CD4-positive, alpha-beta memory T cell (primary cell): ENCODE data around the gene FAT1. TPM values are rescaled to one million over a fixed set of nuclear protein-coding genes. Genes with fewer than 3 reads are reported as not detected.

ENCODE experiments used
- CTCF ChIA-PET: fragments of 350-600 bp; sonication (Branson Sonifier 250); formaldehyde crosslinking; loops from one replicate; lab custom pipeline; 2021; ENCODE audit warnings: inconsistent platforms; ENCODE audit not compliant: partially characterized antibody; lab: Charles Lee
- POLR2A ChIA-PET: fragments of 350-600 bp; sonication (Branson Sonifier 250); formaldehyde crosslinking; loops from one replicate; lab custom pipeline; 2021; ENCODE audit not compliant: partially characterized antibody; lab: Charles Lee
- DNase-seq, 5 donors: peaks; one replicate each; pipeline versions ENCODE4 v3.0.0 to v3.0.0-alpha.2; 2020 to 2022; ENCODE audit warnings: mixed read lengths in 1 of 5
- H3K27ac ChIP-seq: one replicate; pipeline ENCODE4 v1.7.0; 2013; ENCODE audit warnings: low read depth, low read length
- H3K27me3 ChIP-seq: 2 replicates; pipeline ENCODE4 v1.7.0; 2013; ENCODE audit warnings: mild to moderate bottlenecking, low read length, moderate library complexity; ENCODE audit not compliant: insufficient read depth
- H3K36me3 ChIP-seq: 2 replicates; pipeline ENCODE4 v1.7.0; 2013; ENCODE audit warnings: mild to moderate bottlenecking, low read length, moderate library complexity; ENCODE audit not compliant: insufficient read depth
- H3K4me1 ChIP-seq: 2 replicates; pipeline ENCODE4 v1.7.0; 2013; ENCODE audit warnings: mild to moderate bottlenecking, low read length, moderate library complexity; ENCODE audit not compliant: insufficient read depth
- H3K4me3 ChIP-seq, 2 donors: one replicate each; pipeline ENCODE4 v1.7.0; 2013; ENCODE audit warnings: low read length in 2 of 2, mild to moderate bottlenecking in 1 of 2
- H3K9me3 ChIP-seq, 2 donors: one replicate each; pipeline ENCODE4 v1.7.0; 2013; ENCODE audit warnings: low read length in 2 of 2, control low read depth in 1 of 2; ENCODE audit not compliant: control insufficient read depth in 1 of 2
- H3K27ac Mint-ChIP-seq, 7 donors: one replicate each; pipeline ENCODE4 v1.8.0; 2020 to 2021; ENCODE audit warnings: mixed read lengths in 7 of 7, mild to moderate bottlenecking in 6 of 7, inconsistent platforms in 3 of 7, moderate library complexity in 3 of 7
- H3K27me3 Mint-ChIP-seq, 2 donors: one replicate each; pipeline ENCODE4 v1.8.0; 2020 to 2021; ENCODE audit warnings: mixed read lengths in 2 of 2
- H3K36me3 Mint-ChIP-seq, 2 donors: one replicate each; pipeline ENCODE4 v1.8.0; 2020 to 2021; ENCODE audit warnings: mixed read lengths in 2 of 2, inconsistent platforms in 1 of 2, mild to moderate bottlenecking in 1 of 2
- H3K4me1 Mint-ChIP-seq, 4 donors: one replicate each; pipeline ENCODE4 v1.8.0; 2020 to 2021; ENCODE audit warnings: mixed read lengths in 4 of 4, mild to moderate bottlenecking in 1 of 4
- H3K4me3 Mint-ChIP-seq, 8 donors: one replicate each; pipeline ENCODE4 v1.8.0; 2020 to 2021; ENCODE audit warnings: mixed read lengths in 8 of 8, mild to moderate bottlenecking in 7 of 8, moderate library complexity in 6 of 8, inconsistent platforms in 3 of 8
- H3K9me3 Mint-ChIP-seq, 8 donors: one replicate each; pipeline ENCODE4 v1.8.0; 2020 to 2021; ENCODE audit warnings: mixed read lengths in 8 of 8, mild to moderate bottlenecking in 5 of 8, inconsistent platforms in 3 of 8, moderate library complexity in 1 of 8
- intact Hi-C: fragments of 100-400 bp; cut with micrococcal nuclease; formaldehyde crosslinking; loops from one replicate; pipeline ENCODE4 v1.15.1; 2023
- polyA plus RNA-seq, 2 donors: library from polyadenylated mRNA; unstranded; fragments of 300-500 nt; fragmentation: Illumina TruSeq; gene quantifications; one replicate each; pipeline ENCODE4 v1.2.3, GENCODE V29; 2021
- total RNA-seq, 2 experiments: library from RNA; stranded (reverse); gene quantifications; one replicate each; pipeline ENCODE4 v1.2.3, GENCODE V29; 2021

The FAT1 gene
- total and polyA plus RNA-seq, 4 experiments from 2014 or later = not detected

DNA sequence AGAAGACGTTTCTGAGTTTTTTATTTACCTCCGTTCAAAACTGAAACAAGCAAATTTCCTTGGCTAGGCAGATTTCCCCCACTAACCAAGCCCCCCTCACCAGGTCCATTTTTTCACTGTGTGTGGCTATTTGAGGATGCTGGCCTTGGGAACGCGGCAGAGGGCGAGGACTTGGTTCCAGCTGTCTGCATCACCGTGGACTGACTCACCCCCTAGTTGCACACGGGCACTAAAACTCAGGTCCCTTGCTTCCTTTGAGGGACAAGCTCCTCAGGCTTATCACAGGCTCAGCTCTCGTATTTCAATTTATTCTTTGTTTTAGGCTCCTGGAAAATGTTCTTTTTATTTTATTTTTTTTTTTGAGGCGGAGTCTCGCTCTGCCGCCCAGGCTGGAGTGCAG, 159.9 kb downstream of the FAT1 start:
- CTCF ChIA-PET = interaction anchor here (1.2 kb wide), 1 partner anchor 23 kb away, joined by 3 read pairs; no protein-coding TSS in a partner anchor
- no peak overlapping the region for H3K27ac Mint-ChIP-seq
- Histone ChIP-seq H3K4me3 (no peak overlapping the region), H3K27me3 (no peaks in the 10 kb centered on the region), H3K36me3 (no peaks in the 10 kb centered on the region), H3K4me1 (no peaks in the 10 kb centered on the region), H3K9me3 (no peaks in the 10 kb centered on the region), H3K27ac (no peak overlapping the region)
- H3K4me1 Mint-ChIP-seq = no peaks in the 10 kb centered on the region
- H3K36me3 Mint-ChIP-seq = no peaks in the 10 kb centered on the region
- intact Hi-C loops = no loop called here
- peaks cover 0 to 4% (median 0%) of the 10 kb centered on the region in 8 donors for H3K9me3 Mint-ChIP-seq
- H3K4me3 Mint-ChIP-seq = no peak overlapping the region
- DNase-seq = no peak
- POLR2A ChIA-PET = no interaction called here
- H3K27me3 Mint-ChIP-seq = peaks cover 0 to 2% of the 10 kb centered on the region in 2 donors

- POLR2A ChIA-PET = no interaction called here
- Mint-ChIP-seq H3K4me1 (no peaks in the 10 kb centered on the region), H3K4me3 (no peak overlapping the region), H3K27me3 (no peaks in the 10 kb centered on the region), H3K9me3 (peaks cover 0 to 4% (median 0%) of the 10 kb centered on the region in 8 donors), H3K36me3 (no peaks in the 10 kb centered on the region), H3K27ac (no peak overlapping the region)
- no peak for DNase-seq
- Histone ChIP-seq H3K27ac (no peak overlapping the region), H3K36me3 (no peaks in the 10 kb centered on the region), H3K4me1 (no peaks in the 10 kb centered on the region), H3K27me3 (no peaks in the 10 kb centered on the region), H3K4me3 (no peak overlapping the region), H3K9me3 (no peaks in the 10 kb centered on the region)
- CTCF ChIA-PET = no interaction called here
- intact Hi-C loops = no loop called here
Observed at GRCh38 chr4:186561748-186562147, 161.9 kb downstream of the FAT1 start.

GRCh38 chr4:186560647-186561046, 163.0 kb downstream of the FAT1 start:
- no peak for DNase-seq
- H3K4me3 Mint-ChIP-seq = no peak overlapping the region
- H3K9me3 ChIP-seq = no peaks in the 10 kb centered on the region
- no peaks in the 10 kb centered on the region for H3K4me1 Mint-ChIP-seq
- H3K4me3 ChIP-seq = no peak overlapping the region
- H3K27me3 Mint-ChIP-seq = peaks cover 4 to 5% of the 10 kb centered on the region in 2 donors
- H3K36me3 ChIP-seq = no peaks in the 10 kb centered on the region
- no peak overlapping the region for H3K27ac Mint-ChIP-seq
- intact Hi-C loops = no loop called here
- ChIA-PET CTCF (no interaction called here), POLR2A (no interaction called here)
- no peak overlapping the region for H3K27ac ChIP-seq
- no peaks in the 10 kb centered on the region for H3K36me3 Mint-ChIP-seq
- no peaks in the 10 kb centered on the region for H3K27me3 ChIP-seq
- no peaks in the 10 kb centered on the region for H3K4me1 ChIP-seq
- peaks cover 0 to 4% (median 1%) of the 10 kb centered on the region in 8 donors for H3K9me3 Mint-ChIP-seq

- DNase-seq = no peak
- Histone ChIP-seq H3K36me3 (no peaks in the 10 kb centered on the region), H3K9me3 (no peaks in the 10 kb centered on the region), H3K4me3 (no peak overlapping the region), H3K4me1 (no peaks in the 10 kb centered on the region), H3K27ac (no peak overlapping the region), H3K27me3 (peaks cover 4% of the 10 kb centered on the region)
- intact Hi-C loops = no loop called here
- no peaks in the 10 kb centered on the region for H3K36me3 Mint-ChIP-seq
- H3K9me3 Mint-ChIP-seq = peaks cover 0 to 4% (median 1%) of the 10 kb centered on the region in 8 donors
- CTCF ChIA-PET = no interaction called here
- no peak overlapping the region for H3K27ac Mint-ChIP-seq
- H3K4me3 Mint-ChIP-seq = no peak overlapping the region
- H3K4me1 Mint-ChIP-seq = no peaks in the 10 kb centered on the region
- peaks cover 6 to 12% of the 10 kb centered on the region in 2 donors for H3K27me3 Mint-ChIP-seq
- POLR2A ChIA-PET = no interaction called here
Observed at GRCh38 chr4:186557486-186557885, 166.2 kb downstream of the FAT1 start.

DNA sequence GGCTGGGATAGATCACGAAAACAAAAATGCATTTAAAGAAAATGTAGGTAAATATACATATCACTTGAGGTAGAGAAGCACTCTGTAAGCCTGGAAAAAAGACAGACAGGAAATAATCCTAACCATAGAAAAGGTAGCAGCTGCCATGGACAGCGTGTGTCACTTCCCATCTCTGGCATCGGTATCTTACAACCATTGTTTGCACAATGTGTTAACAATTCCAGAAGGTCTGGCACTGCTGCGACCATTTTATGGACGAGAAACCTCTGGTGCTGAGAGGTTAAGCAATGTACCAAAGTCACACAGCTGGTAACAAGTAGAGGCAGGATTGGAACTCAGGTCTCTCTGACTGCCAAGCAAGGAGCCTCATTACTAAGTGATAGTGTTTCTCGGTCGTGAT, 166.6 kb downstream of the FAT1 start:
- Mint-ChIP-seq H3K4me1 (no peaks in the 10 kb centered on the region), H3K9me3 (peaks cover 0 to 4% (median 1%) of the 10 kb centered on the region in 8 donors), H3K27me3 (peaks cover 6 to 12% of the 10 kb centered on the region in 2 donors), H3K4me3 (no peak overlapping the region), H3K36me3 (no peaks in the 10 kb centered on the region), H3K27ac (no peak overlapping the region)
- H3K27me3 ChIP-seq = peaks cover 4% of the 10 kb centered on the region
- POLR2A ChIA-PET = no interaction called here
- H3K27ac ChIP-seq = no peak overlapping the region
- no peaks in the 10 kb centered on the region for H3K36me3 ChIP-seq
- no peaks in the 10 kb centered on the region for H3K9me3 ChIP-seq
- no peaks in the 10 kb centered on the region for H3K4me1 ChIP-seq
- CTCF ChIA-PET = no interaction called here
- intact Hi-C loops = no loop called here
- H3K4me3 ChIP-seq = no peak overlapping the region
- no peak for DNase-seq

GRCh38 chr4:186554914-186555827, 168.5 kb downstream of the FAT1 start, which contains the start of gene MTNR1A:
Gene MTNR1A, minus strand, starts transcription at chr4:186555567. Its CDS starts 202 bp downstream, at chr4:186555365.
- H3K27me3 ChIP-seq = peaks cover 4% of the 10 kb centered on the region
- Mint-ChIP-seq H3K9me3 (peaks cover 0 to 2% (median 0%) of the 10 kb centered on the region in 8 donors), H3K4me3 (no peak within 1 kb of the TSS), H3K27me3 (peaks cover 9 to 12% of the 10 kb centered on the region in 2 donors), H3K27ac (no peak within 1 kb of the TSS), H3K4me1 (no peaks in the 10 kb centered on the region), H3K36me3 (no peaks in the 10 kb centered on the region)
- no peaks in the 10 kb centered on the region for H3K4me1 ChIP-seq
- CTCF ChIA-PET = no interaction called here
- no peak within 1 kb of the TSS for H3K27ac ChIP-seq
- DNase-seq = no peak
- no peaks in the 10 kb centered on the region for H3K36me3 ChIP-seq
- POLR2A ChIA-PET = no interaction called here
- intact Hi-C loops = no loop called here
- H3K9me3 ChIP-seq = no peaks in the 10 kb centered on the region
- no peak within 1 kb of the TSS for H3K4me3 ChIP-seq

GRCh38 chr4:186554539-186554913, 169.1 kb downstream of the FAT1 start:
- ChIA-PET POLR2A (no interaction called here), CTCF (no interaction called here)
- no peak overlapping the region for H3K4me3 Mint-ChIP-seq

More at GRCh38 chr4:186554539-186554913, 169.1 kb downstream of the FAT1 start:
- Histone ChIP-seq H3K4me3 (no peak overlapping the region), H3K27ac (no peak overlapping the region), H3K9me3 (no peaks in the 10 kb centered on the region), H3K4me1 (no peaks in the 10 kb centered on the region), H3K27me3 (peaks cover 4% of the 10 kb centered on the region), H3K36me3 (no peaks in the 10 kb centered on the region)
- no peak overlapping the region for H3K27ac Mint-ChIP-seq
- H3K4me1 Mint-ChIP-seq = no peaks in the 10 kb centered on the region
- no peaks in the 10 kb centered on the region for H3K36me3 Mint-ChIP-seq
- intact Hi-C loops = no loop called here
- peaks cover 0 to 2% (median 0%) of the 10 kb centered on the region in 8 donors for H3K9me3 Mint-ChIP-seq
- H3K27me3 Mint-ChIP-seq = peaks cover 9 to 12% of the 10 kb centered on the region in 2 donors
- DNase-seq = no peak
